GM21528 (cell line): ENCODE data around the gene ATP13A5.

Source experiments
- ATAC-seq: cut with Tn5 transposase; IDR thresholded peaks from one replicate; pipeline ENCODE4 v1.9.1; 2021; ENCODE audit warnings: mild to moderate bottlenecking, moderate library complexity; ENCODE audit not compliant: unreplicated experiment, low FRiP score

The ATP13A5 gene

DNA sequence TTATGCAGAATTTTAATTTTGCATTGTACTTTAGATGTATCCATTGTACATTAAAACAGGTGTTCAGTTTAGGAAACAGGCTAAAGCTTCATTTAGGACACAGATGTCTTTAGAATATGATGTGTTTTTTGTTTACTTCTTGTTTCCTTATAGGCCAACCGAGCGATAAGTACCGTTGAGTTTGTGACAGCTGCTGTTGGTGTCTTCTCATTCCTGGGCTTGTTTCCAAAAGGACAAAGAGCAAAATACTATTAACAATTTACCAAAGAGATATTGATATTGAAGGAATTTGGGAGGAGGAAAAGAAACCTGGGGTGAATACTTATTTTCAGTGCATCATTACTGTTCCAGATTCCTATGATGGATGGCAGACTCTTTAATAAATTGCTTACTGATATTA is 108.1 kb downstream of the ATP13A5 start:
- ATAC-seq = no peak

DNA sequence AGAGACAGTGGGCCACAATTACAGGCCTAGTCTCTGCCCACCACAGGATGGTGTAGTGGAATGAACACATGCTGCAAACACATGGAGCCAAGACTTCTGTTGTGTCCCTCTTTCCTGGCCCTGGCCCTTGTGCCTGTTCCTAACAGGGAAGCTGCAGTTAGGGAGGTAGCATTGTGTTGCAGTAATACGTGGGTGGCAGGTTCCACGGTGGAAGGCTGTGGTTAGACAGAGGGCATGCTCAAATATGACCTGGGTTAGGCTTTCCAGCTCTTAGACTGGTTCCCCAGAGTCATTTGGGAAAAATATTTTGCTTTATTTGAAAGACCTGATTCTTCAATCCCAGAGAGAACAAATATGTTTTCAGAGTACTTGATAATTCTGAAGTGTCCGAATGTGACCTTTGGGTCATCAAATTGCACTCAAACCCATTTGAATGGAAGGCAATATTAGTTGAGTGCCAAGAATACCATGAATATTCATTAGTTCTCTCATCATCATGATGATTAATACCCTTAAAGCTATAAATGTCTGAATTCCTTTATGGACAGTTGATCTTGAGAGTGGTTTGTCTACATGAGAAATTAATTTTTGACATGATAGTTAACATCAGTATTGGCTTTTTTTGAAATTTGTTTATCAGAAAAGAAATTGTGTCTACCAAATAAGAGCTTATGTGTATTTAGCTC is 109.1 kb downstream of the ATP13A5 start:
- no peak for ATAC-seq

DNA sequence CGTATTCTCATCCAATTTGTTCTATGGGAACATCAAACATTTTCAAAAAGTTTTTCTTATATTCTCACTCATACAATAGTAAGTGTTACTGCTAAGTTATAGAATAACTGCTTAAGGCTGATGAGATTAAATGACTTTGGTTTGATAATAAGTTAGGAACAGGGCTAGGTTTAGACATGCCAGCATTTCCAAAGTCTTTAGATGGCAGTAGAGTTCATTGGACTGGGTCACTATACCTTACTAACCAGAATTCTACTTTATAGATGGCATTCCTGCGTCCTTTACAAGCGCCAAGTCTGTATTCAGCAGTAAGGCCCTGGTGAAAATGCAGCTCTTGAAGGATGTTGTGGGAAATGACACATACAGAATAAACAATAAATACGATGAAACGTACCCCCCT is 115.8 kb downstream of the ATP13A5 start:
- ATAC-seq = no peak

DNA sequence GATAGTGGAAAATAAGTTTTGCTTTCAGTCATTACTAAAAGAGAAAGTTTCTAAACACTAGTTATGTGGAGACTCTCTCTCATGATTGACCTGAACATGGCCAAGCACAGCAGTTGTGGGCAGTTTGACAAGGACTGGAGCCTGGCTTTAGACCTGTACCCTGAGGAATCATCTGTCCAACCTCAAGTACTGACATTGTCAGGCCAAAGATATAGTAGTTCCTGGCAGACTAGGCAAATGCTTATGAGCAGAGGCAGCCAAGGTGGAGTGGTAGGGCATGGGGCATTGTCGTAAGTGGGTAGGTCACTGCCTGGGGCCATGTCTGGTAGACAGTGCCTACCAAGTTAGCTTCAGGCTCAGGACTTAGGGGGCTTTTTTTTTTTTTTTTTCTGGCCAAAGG is 116.6 kb downstream of the ATP13A5 start:
- no peak for ATAC-seq

DNA sequence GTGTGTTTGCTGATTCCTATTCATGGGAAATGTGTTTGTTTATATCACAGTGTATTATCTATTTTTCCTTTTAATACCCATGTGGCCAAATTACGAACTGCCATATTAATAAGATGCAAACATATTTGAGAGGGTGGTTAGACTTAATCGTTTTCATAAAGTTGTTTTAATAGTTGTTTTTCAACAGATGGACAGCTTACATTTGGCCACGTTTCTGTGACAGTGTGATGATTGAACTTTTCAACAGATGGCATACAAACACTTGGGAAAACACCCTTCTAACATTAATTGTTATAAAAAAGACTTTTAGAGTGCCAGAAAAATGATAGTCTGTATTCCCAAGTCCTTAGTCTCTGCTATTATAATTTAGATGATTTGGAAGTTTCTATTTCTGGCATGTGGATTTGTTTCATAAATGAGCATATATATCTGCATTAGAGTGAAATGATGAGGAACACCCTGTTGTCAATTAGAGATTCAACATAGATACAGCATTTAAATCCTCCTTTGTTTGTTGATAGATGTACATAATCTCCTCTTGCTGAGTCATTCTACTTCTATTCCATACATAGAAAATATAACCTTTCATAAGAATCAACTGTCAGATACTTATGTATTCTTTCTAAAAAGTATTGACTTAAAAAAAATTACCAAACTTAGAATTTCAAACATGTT is 124.4 kb downstream of the ATP13A5 start:
- ATAC-seq = no peak

DNA sequence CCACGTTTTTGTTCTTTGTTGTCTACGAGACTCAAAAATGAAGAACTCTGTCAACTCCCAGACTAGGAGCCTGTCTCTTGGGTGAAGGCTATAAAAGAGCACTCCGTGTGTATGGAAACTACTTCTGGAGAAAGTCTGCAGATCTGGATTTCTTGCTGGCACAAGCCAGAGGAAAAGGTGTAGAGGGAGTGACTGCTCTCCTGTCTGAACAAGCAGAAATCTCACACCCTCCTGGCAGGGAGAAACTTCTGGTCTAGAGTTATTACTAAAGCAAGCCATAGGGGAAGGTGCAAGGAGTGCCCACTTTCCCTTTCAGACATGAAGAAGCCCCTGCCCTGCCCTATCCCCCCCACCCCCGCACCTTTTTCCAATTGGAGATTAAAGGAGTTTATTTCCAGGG is 128.1 kb downstream of the ATP13A5 start:
- ATAC-seq = no peak

DNA sequence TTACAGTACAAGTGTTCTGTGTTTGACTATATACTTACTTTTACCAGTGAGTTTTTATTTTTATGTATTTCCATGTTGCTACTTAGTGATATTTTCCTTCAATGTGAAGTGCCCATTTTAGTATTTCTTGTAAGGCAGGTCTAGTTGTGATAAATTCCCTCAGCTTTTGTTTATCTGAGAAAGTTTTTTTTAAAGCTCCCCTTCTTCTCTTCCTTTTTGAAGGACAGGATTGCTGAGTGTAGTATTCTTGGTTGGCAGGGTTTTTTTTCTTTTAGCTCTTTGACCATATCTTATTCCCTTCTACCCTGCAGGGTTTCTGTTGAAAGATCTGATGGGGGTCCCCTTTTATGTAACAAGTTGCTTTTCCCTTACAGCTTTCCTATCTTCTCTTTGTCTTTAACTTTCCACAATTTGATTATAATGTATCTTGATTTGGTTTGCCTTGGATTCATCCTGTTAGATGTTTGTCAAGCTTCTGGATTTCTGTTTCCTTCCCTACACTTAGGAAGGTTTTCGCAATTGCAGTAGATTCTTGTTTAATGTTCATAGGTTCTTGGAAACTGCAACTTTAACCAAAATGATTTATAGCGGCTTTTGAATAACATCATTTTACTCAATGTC is 129.6 kb downstream of the ATP13A5 start:
- ATAC-seq = no peak

DNA sequence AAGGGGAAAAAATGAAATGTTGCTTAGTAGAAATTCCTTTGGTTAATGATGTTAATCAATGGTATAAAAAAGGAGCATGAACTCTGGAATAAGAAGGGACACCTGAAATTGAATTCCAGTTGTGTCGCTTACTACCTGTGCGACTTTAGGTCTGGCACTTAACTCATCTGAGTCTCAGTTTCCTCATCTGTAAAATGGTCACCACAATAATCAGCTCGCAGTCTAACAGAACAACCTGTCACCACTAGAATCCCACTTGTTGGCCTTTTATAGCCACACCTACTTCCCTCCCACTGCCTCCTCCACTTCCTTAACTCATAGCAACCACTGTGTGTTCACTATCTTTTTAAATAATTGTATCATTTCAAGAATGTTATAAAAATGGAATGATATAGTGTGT is 135.0 kb downstream of the ATP13A5 start:
- no peak for ATAC-seq

DNA sequence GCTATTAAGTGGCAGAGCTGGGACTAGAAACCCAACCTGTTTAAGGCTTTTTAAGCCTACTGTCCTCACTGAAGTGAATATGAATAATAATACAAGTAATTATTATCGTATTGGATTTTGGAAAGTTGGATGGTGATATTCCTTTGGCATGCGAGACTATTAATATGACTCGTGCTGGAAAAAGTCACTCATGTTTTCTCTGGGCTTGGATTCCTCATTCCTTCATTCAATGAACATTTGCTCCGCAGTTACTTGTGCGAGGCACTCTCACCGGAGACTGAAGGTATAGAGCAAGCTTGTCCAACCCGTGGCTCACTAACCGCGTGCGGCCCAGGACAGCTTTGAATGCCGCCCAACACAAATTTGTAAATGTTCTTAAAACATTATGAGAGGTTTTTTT is 136.8 kb downstream of the ATP13A5 start:
- no peak for ATAC-seq

DNA sequence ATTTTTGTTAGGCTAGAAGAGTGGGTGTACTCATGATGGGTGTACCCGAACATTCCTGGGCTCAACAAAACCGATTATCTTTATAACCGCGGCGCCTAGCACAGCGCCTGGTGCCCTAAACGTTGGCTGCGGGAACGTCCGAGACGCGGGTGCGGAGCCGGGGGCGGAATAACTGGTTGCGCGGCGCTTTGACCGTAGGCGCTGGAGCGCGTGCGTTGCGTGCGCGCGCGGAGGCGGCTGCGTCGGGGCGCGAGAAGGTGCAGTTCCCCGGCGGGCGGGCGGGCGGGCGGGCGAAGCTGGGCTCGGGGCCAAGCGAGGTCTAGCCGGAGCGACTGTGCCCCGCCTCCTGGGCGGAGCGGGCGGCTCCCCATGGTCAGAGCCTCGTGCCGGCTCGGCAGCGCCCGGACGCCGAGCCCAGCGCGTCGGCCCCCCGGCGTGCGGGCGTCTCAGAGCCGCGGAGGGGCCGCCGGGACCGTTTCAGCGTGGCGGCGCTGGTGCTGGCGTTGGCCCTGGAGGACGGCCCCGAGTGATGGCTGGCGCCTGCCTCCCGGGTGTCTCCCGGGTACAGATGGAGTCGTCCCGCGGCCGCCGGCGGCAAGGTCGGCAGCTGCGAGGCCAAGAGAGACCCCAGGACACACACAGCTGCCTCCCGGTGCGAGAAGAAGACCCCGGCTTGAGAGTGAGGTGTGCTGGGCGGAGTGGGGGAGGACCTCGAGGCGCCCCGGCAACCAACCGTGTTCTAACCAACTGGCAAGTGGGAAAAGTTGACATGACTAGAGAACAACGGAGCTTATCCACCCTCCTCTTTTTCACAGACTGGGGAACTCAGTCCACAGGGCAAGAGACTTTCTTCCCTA is 137.5 kb downstream of the ATP13A5 start, which contains the start of gene PLAAT1:
Gene PLAAT1 (plus strand): TSS at position 373 of the 857 bp plus-strand sequence. CDS start 14,429 bp downstream, outside the sequence.
- ATAC-seq = no peak

DNA sequence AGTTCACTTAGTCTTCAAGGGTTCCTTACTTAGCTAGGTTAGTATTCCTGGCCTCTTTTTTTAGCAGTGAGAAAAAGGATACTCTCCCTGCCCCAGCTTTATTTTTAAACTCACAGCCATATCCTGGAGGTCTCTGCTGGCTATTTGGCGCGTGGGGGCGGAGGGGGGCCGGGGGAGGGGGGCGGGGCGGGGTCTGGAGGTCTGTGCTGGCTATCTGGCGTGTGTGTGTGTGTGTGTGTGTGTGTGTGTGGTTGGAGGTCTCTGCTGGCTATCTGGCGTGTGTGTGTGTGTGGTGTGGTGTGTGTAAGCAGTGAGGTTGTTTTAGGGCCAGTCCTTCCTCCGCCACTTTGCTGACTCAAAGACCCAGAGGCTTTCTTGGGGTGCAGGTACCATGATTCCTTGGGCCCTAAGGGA is 138.1 kb downstream of the ATP13A5 start:
- ATAC-seq = no peak

DNA sequence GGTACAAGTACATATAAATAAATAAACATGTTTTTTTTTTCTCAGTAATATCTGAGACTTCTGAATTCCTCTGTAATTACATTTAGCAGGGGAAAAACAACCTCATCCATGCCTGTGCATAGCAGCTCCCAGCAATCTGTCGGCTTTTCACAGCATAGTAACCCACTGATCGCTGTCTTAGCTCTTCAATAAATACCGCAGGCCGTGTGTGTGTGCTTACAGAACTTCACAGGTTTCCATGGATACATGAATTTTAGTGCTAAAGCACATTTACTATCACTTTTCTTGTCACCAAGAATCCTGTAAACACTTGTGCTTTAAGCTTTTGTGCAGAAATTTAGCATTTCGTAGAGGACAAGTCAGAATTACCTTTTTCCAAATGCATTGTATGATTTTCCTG is 141.5 kb downstream of the ATP13A5 start:
- no peak for ATAC-seq

DNA sequence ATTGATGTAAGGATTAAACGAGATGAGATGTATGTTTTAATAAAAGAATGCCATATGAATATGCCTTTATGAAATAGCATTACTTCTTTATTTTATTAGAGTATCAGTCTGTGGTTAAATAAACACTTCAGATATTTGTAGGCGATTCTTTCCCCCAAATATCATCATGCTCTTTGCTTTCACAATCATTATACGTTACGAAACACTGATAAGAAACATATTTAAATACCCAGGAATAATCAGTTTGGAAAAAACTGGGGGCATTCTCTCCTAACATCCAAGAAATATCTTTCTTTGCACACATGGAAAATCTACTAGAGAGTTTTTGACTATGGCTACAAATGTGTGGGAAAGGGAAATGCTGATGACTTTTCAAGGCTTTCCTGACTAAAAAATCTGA is 142.0 kb downstream of the ATP13A5 start:
- no peak for ATAC-seq

DNA sequence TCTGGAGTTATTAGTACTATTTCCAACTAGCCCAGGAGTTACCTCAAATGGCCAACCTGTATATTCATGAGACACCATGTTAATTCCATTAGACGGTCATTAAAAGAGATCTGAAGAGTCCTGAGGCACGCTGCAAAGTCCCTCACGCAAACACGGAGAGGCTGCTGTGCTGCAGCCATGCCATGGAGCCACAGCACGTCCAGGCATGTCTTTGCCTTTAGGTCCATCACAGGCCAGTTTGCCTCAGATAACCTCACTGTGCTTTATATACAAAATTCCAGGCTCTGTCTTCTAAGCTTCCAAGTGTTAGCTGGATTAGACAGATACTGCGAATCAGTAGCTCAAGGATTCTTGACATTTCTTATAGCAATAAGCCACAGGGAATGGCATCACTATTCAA is 147.4 kb downstream of the ATP13A5 start:
- ATAC-seq = no peak

DNA sequence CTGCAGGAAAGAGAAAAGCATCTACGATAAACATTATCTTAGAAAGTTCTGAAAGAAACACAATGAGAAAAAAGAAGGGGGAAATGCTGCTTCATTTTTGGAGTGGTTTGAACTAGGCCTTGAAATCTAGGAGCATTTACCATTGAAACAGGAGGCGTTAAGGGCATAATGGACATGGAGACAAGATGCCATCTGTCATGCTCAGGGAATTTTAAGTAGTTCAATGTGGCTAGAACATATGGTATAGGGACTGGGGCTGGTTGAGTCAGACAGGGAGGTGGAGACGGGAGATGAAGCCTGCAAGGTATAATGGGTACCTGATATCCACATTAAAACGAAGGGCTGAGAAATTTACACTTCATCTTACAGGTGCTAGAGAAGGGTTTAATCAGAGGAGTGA is 147.9 kb downstream of the ATP13A5 start:
- no peak for ATAC-seq

DNA sequence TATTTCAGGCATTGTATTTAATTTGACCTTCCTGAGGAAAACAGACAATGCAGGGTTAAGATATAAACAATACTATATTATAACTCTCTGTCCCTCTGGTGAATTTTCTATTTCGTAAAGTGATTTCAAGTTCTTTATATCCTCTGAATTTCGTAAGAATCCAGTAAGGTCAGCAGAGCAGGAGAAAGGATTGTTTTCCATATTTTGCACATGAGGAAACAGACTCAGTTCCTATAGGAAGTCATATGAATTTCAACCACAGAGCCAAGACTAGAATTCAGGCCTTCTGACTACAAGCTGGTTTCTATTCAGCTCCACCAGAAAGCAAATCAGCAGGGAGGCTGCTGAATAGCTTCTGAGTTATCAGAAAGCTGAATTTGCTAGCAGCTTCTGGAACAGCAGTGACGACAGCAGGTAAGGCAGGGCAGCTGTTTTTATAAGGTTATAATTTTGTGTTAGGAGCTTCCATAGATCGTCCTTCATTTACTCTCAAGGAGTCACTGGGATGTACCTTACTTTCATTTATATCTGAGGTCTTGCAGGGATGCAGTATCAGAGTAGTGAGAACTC is 148.6 kb downstream of the ATP13A5 start:
- ATAC-seq = no peak

DNA sequence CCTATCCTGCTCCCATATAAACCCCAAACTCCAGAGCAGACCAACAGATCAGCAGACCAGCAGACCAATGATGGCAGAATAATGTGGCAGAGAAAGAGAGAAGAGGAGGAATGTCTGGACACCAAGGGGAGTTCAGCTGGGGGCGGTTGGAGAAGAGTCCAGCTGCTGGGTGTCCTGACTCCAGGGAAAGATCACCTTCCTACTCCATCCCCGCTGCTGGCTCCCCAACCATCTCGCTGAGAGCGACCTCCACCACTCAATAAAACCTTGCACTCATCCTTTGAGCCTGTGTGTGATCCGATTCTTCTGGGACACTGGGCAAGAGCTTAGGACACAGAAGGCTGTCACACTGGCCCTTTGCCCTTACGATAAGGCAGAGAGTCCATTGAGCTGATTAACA is 150.3 kb downstream of the ATP13A5 start:
- ATAC-seq = no peak

DNA sequence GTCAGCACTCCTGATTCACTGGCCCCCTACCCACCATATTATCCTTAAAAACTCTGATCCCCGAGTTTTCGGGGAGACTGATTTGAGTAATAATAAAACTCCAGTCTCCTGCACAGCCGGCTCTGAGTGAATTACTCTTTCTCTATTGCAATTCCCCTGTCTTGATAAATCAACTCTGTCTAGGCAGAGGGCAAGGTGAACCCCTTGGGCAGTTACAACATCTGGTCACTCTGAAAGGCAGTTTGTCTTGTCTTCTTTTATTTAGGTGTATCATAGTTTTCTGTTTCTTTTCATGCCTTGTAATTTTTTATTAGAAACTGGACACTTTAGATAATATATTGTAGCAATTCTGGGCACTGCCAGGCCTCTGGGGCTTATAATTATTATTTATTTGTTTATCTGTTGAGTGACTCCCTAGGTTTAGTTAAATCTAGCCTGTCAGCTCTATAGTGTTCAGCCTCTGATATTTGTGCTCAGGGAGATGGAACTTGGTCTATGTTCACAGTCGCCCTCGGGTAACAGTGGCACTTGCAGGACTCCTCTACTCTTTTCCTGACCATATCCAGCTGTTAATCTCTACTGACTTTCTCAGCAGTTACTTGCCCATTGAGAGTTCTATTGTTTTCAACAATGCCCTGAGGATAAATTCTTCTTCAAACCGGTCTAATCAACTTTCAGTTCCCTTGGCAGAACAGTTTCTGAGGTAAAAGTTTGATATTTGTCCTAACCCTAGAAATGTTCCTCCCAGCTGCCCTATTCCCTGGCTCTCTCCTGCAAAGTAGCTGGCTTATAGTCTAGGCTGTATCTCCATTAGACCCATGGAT is 153.0 kb downstream of the ATP13A5 start:
- no peak for ATAC-seq
